Esophagus muscularis mucosa (tissue), 4 donors: ENCODE measurements around the gene RHOT1. TPM values are rescaled to one million over a fixed set of nuclear protein-coding genes. Genes with fewer than 3 reads are reported as not detected.

Source experiments
- DNase-seq: peaks from one replicate; pipeline ENCODE4 v3.0.0-alpha.2; 2017; ENCODE audit errors: extremely low spot score
- H3K27ac ChIP-seq, 4 donors: fragments of 200-600 bp; sonication (generic); replicated peaks in 1 of 4; 1 replicate in 3 of 4; 2 replicates in 1 of 4; pipeline ENCODE4 v1.5.1; 2016 to 2019; ENCODE audit warnings: mild to moderate bottlenecking in 1 of 4
- H3K27me3 ChIP-seq, 4 donors: fragments of 200-600 bp; sonication (generic); one replicate each; pipeline versions ENCODE4 v1.5.1 to v1.6.0; 2016 to 2019
- H3K36me3 ChIP-seq, 4 donors: fragments of 200-600 bp; sonication (generic); one replicate each; pipeline ENCODE4 v1.5.1; 2016 to 2019
- H3K4me1 ChIP-seq, 4 donors: fragments of 200-600 bp; sonication (generic); one replicate each; pipeline ENCODE4 v1.5.1; 2016 to 2019
- H3K4me3 ChIP-seq, 4 donors: fragments of 200-600 bp; sonication (generic); 1 replicate in 2 of 4; 2 replicates in 2 of 4; pipeline ENCODE4 v1.5.1; 2016 to 2019; ENCODE audit warnings: mild to moderate bottlenecking in 4 of 4, moderate library complexity in 1 of 4
- H3K9me3 ChIP-seq, 4 donors: fragments of 200-600 bp; sonication (generic); 1 replicate in 3 of 4; 2 replicates in 1 of 4; pipeline ENCODE4 v1.5.1; 2016 to 2019
- EP300 ChIP-seq: sonication (generic); formaldehyde crosslinking; IDR thresholded peaks from one replicate; pipeline ENCODE4 v1.6.1; 2017; ENCODE audit warnings: antibody characterized with exemption
- POLR2A ChIP-seq: fragments of 450-650 bp; IDR thresholded peaks from one replicate; pipeline ENCODE4 v1.6.1; 2017; ENCODE audit warnings: antibody characterized with exemption, moderate library complexity, mild to moderate bottlenecking, low read depth
- POLR2AphosphoS5 ChIP-seq, 2 donors: sonication (generic); formaldehyde crosslinking; IDR thresholded peaks; one replicate each; pipeline ENCODE4 v1.6.1; 2017; ENCODE audit warnings: antibody characterized with exemption in 2 of 2
- WGBS: methylation state at CpG from one replicate; pipeline ENCODE4 v1.1.5; 2018; 5-methylcytosine and 5-hydroxymethylcytosine counted together
- intact Hi-C: fragments of 100-400 bp; cut with DNase I; formaldehyde crosslinking; loops from one replicate; pipeline ENCODE4 v1.15.1; 2023
- small RNA-seq, 3 donors: library from RNA; depleted of rRNA; stranded (forward); fragments of <200 nt; gene quantifications; one replicate each; pipeline ENCODE3, GENCODE V24; 2016
- total RNA-seq, 4 donors: library from RNA; depleted of rRNA; stranded (reverse); fragments of >200 nt; gene quantifications; one replicate each; pipeline versions ENCODE4 v1.1.0 to v1.2.1, GENCODE V29; 2016
- TF ChIP-seq, protein P1 (sequence below), 3 experiments: fragments of 200-600 bp in 2 of 3; fragments of 450-650 bp in 1 of 3; sonication (generic) in 2 of 3; IDR thresholded peaks; one replicate each; pipeline ENCODE4 v1.5.1; 2017 to 2019; ENCODE audit warnings: antibody characterized with exemption in 3 of 3, mild to moderate bottlenecking in 2 of 3, moderate library complexity in 1 of 3

RHOT1 gene
- total RNA-seq, 4 donors from 2014 or later = 34.6 to 52.7 (median 43.1) TPM

DNA sequence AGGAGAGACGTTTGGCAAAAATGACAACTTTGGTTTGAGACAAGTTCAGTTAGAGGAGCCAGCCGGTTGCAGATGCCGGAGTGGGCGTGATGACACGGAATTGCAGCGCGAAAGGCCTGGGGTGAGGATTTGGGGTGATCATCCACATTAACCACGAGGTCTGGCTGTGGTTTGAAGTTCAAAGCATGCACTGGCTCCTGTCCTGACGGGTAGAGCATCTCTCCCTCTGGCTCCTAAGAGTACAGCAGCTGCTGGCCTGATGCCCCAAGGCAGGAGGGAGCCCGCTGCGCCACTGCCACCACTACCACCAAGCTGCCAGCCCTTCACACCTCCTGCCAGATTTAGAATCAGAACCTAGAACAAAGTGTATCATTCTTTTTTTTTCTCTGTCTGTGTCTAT, 127.1 kb downstream of the RHOT1 start:
- H3K4me3 ChIP-seq = no peak overlapping the region
- no peaks in the 10 kb centered on the region for H3K9me3 ChIP-seq
- TF ChIP-seq POLR2A (no peak), EP300 (no peak), POLR2AphosphoS5 (IDR thresholded peaks at IDR 0.05) (no peak)
- TF ChIP-seq, protein P1, sequence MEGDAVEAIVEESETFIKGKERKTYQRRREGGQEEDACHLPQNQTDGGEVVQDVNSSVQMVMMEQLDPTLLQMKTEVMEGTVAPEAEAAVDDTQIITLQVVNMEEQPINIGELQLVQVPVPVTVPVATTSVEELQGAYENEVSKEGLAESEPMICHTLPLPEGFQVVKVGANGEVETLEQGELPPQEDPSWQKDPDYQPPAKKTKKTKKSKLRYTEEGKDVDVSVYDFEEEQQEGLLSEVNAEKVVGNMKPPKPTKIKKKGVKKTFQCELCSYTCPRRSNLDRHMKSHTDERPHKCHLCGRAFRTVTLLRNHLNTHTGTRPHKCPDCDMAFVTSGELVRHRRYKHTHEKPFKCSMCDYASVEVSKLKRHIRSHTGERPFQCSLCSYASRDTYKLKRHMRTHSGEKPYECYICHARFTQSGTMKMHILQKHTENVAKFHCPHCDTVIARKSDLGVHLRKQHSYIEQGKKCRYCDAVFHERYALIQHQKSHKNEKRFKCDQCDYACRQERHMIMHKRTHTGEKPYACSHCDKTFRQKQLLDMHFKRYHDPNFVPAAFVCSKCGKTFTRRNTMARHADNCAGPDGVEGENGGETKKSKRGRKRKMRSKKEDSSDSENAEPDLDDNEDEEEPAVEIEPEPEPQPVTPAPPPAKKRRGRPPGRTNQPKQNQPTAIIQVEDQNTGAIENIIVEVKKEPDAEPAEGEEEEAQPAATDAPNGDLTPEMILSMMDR (IDR thresholded peaks at IDR 0.05) = no peak
- no peak for DNase-seq
- H3K27ac ChIP-seq = no peak overlapping the region
- H3K27me3 ChIP-seq = peaks cover 0 to 59% (median 12%) of the 10 kb centered on the region in 4 donors
- intact Hi-C loops = no loop called here
- no peaks in the 10 kb centered on the region for H3K36me3 ChIP-seq
- peaks cover 19 to 32% (median 29%) of the 10 kb centered on the region in 4 donors for H3K4me1 ChIP-seq
- 85% methylated on average over 11 of the region's 11 CpGs for WGBS

DNA sequence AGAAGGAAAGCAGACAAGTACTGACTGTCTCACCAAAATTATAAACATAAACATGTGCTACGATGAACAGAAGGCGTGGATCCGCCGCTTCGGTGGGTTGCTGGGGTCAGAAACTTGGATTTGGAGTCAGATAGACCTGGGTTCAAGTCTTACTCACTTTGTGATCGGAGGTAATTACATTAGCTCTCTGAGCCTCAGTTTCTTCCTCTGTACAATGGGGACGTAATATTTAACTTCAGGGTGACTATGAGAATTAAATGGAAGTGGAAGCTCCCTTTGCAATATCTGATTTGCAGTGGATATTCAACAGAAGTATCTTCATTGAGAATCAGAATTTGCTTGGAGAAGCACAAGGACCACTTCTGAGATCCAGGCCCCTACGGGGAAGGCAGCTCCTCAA, 129.5 kb downstream of the RHOT1 start:
- Histone ChIP-seq H3K27me3 (peaks cover 0 to 66% (median 10%) of the 10 kb centered on the region in 4 donors), H3K4me1 (peaks cover 10 to 19% (median 12%) of the 10 kb centered on the region in 4 donors), H3K9me3 (no peaks in the 10 kb centered on the region), H3K36me3 (no peaks in the 10 kb centered on the region), H3K27ac (no peak overlapping the region), H3K4me3 (no peak overlapping the region)
- no peak for DNase-seq
- 91% methylated on average over 8 of the region's 8 CpGs for whole genome bisulfite sequencing
- no peak for TF ChIP-seq POLR2A
- TF ChIP-seq EP300 = no peak
- TF ChIP-seq, protein P1 (IDR thresholded peaks at IDR 0.05) = no peak
- TF ChIP-seq POLR2AphosphoS5 (IDR thresholded peaks at IDR 0.05) = no peak
- intact Hi-C loops = no loop called here

DNA sequence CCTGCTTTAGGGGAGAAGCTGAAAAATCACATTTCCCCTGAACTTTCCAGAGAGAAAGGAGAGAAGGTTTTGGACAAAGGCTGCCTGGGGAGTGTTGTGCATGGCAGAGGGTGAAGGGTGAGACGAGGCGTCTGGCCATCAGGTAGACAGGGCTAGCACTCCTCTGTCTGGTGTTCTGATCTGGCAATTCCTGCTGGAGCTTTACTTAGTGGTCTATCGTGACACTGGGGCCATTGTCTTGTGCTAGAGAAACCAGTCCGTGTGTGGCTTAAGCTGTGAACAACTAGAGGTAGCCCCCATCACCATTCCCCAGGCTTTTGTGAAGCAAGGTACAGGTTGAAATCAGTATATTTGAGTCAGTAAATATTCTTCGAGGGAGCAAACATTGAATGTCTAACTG, 131.8 kb downstream of the RHOT1 start:
- Histone ChIP-seq H3K27ac (no peak overlapping the region), H3K9me3 (no peaks in the 10 kb centered on the region), H3K36me3 (no peaks in the 10 kb centered on the region), H3K4me3 (no peak overlapping the region), H3K27me3 (peaks cover 0 to 45% (median 2%) of the 10 kb centered on the region in 4 donors), H3K4me1 (peaks cover 0 to 8% (median 0%) of the 10 kb centered on the region in 4 donors)
- TF ChIP-seq POLR2A = no peak
- TF ChIP-seq, protein P1 (IDR thresholded peaks at IDR 0.05) = no peak
- TF ChIP-seq POLR2AphosphoS5 (IDR thresholded peaks at IDR 0.05) = no peak
- 89% methylated on average over 5 of the region's 5 CpGs for WGBS
- no peak for DNase-seq
- intact Hi-C loops = no loop called here

DNA sequence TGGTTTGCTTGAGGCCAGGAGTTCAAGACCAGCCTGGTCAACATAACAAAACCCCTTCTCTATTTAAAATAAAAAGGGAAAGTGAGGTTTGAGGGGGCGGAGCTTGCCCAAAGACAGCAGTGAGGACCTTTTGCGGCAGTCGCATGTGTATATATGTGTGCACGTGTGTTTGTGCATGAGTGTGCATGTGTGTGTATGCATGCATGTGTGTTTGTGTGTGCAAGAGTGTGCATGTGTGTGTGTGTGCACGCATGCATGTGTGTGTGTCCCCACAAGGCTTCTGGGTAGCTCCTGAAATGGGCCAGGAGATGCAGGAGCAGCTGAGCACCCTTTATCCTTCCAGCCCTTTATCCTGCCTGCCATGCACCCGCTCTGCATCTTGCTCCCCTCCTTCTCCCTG, 132.3 kb downstream of the RHOT1 start:
- no peak for TF ChIP-seq POLR2AphosphoS5 (IDR thresholded peaks at IDR 0.05)
- no peak for TF ChIP-seq POLR2A
- TF ChIP-seq, protein P1 (IDR thresholded peaks at IDR 0.05) = no peak
- no peak for TF ChIP-seq EP300
- no peaks in the 10 kb centered on the region for H3K36me3 ChIP-seq
- no peak overlapping the region for H3K4me3 ChIP-seq
- DNase-seq = no peak
- peaks cover 0 to 8% (median 0%) of the 10 kb centered on the region in 4 donors for H3K4me1 ChIP-seq
- no peaks in the 10 kb centered on the region for H3K9me3 ChIP-seq
- H3K27me3 ChIP-seq = peaks cover 0 to 41% (median 2%) of the 10 kb centered on the region in 4 donors
- WGBS = 90% methylated on average over 6 of the region's 6 CpGs
- no peak overlapping the region for H3K27ac ChIP-seq
- intact Hi-C loops = no loop called here

Small RNA genes within 50 kb of the gene (small RNA-seq; reads per million reads assigned to genes)
- gene UBL5P2 = 0 reads per million in 3 donors

Other genes with a start within 250 kb of the RHOT1 start
- gene UTP6, start 240.8 kb upstream of the RHOT1 start, total RNA-seq = 10 to 100 TPM; 20.2 to 23.7 (median 20.7) TPM
- 10 to 100 TPM; 18.6 to 22.3 (median 21.7) TPM for gene SUZ12, start 205.5 kb upstream of the RHOT1 start, total RNA-seq
- 10 to 100 TPM in 3 of 4 donors, 1 to 10 TPM in 1; 7.5 to 15.4 (median 11.4) TPM for gene LRRC37B, start 135.1 kb upstream of the RHOT1 start, total RNA-seq
- gene RHBDL3, start 123.3 kb downstream of the RHOT1 start, total RNA-seq = 1 to 10 TPM in 2 of 4 donors, under 1 TPM in 2; 0.42 to 2.1 (median 1.0) TPM
- 10 to 100 TPM in 1 of 4 donors, 1 to 10 TPM in 3; 9.1 to 11.6 (median 9.5) TPM for gene C17orf75, start 199.7 kb downstream of the RHOT1 start, total RNA-seq
- 10 to 100 TPM; 68.1 to 92.1 (median 86.3) TPM for gene ZNF207, start 207.7 kb downstream of the RHOT1 start, total RNA-seq